Measurements from ENCODE around the gene NHS.

DNA sequence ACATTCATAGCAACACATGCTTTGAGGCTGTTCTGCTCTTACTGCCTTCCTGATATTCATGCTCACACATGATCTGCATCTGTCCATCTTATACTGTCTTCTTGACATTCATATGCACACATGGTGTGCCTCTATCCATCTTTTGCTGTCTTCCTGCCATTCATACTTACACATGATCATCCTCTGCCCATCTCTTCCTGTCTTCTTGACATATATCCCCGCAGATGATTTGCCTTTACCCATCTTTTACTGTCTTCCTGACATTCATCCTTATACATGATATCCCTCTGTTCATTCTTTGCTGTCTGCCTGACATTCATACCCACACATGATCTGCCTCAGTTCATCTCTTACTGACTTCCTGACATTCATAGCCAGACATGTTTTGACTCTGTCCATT lies 399.1 kb downstream of the NHS start:
- TF ChIP-seq EZH2 (IDR thresholded peaks at IDR 0.05; ENCODE audit: insufficient read depth, low read length), result no peak
- TF ChIP-seq, protein P1, sequence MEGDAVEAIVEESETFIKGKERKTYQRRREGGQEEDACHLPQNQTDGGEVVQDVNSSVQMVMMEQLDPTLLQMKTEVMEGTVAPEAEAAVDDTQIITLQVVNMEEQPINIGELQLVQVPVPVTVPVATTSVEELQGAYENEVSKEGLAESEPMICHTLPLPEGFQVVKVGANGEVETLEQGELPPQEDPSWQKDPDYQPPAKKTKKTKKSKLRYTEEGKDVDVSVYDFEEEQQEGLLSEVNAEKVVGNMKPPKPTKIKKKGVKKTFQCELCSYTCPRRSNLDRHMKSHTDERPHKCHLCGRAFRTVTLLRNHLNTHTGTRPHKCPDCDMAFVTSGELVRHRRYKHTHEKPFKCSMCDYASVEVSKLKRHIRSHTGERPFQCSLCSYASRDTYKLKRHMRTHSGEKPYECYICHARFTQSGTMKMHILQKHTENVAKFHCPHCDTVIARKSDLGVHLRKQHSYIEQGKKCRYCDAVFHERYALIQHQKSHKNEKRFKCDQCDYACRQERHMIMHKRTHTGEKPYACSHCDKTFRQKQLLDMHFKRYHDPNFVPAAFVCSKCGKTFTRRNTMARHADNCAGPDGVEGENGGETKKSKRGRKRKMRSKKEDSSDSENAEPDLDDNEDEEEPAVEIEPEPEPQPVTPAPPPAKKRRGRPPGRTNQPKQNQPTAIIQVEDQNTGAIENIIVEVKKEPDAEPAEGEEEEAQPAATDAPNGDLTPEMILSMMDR (IDR thresholded peaks at IDR 0.05; ENCODE audit: insufficient read depth, low read depth, low read length), result no peak
